Neural cell (in vitro differentiated cells): ENCODE data around the gene LCT. TPM values are rescaled to one million over a fixed set of nuclear protein-coding genes. Genes with fewer than 3 reads are reported as not detected.

Experiments
- H2AFZ ChIP-seq: fragments of 200-600, 300-800 bp; sonication (generic), shearing (Covaris generic); 2 replicates; pipeline ENCODE4 v1.6.0; 2014; ENCODE audit warnings: low read depth, mild to moderate bottlenecking, antibody characterized with exemption, low read length, moderate library complexity
- H3F3A ChIP-seq: fragments of 200-600 bp; shearing (Covaris generic); 2 replicates; pipeline ENCODE4 v1.6.1; 2016; ENCODE audit warnings: mild to moderate bottlenecking, moderate library complexity, mixed read lengths, antibody characterized with exemption, low read length; ENCODE audit not compliant: insufficient read depth, poor library complexity, severe bottlenecking
- H3K27ac ChIP-seq: fragments of 200-600, 300-800 bp; sonication (generic), shearing (Covaris generic); 2 replicates; pipeline ENCODE4 v1.5.1; 2014; ENCODE audit warnings: mild to moderate bottlenecking, low read length, moderate library complexity
- H3K27me3 ChIP-seq: fragments of 300-800, 200-600 bp; sonication (generic), shearing (Covaris generic); 2 replicates; pipeline ENCODE4 v1.6.0; 2014; ENCODE audit warnings: mild to moderate bottlenecking, low read depth, low read length, moderate library complexity; ENCODE audit not compliant: insufficient read depth
- H3K36me3 ChIP-seq: fragments of 300-800, 200-600 bp; sonication (generic), shearing (Covaris generic); 2 replicates; pipeline ENCODE4 v1.5.1; 2014; ENCODE audit warnings: mild to moderate bottlenecking, antibody characterized with exemption, low read length, moderate library complexity; ENCODE audit not compliant: insufficient read depth
- H3K4me2 ChIP-seq: fragments of 300-800, 200-600 bp; sonication (generic), shearing (Covaris generic); 2 replicates; pipeline ENCODE4 v1.6.0; 2014; ENCODE audit warnings: mild to moderate bottlenecking, low read length
- H3K4me3 ChIP-seq: fragments of 300-800, 200-600 bp; sonication (generic), shearing (Covaris generic); 2 replicates; pipeline ENCODE4 v1.5.1; 2014; ENCODE audit warnings: mild to moderate bottlenecking, low read length, moderate library complexity
- H3K79me2 ChIP-seq: fragments of 200-600 bp; shearing (Covaris generic); replicated peaks from 2 replicates; pipeline ENCODE4 v1.6.0; 2014; ENCODE audit warnings: mild to moderate bottlenecking, low read length, moderate library complexity; ENCODE audit not compliant: insufficient read depth
- H3K9ac ChIP-seq: fragments of 300-800, 200-600 bp; sonication (generic), shearing (Covaris generic); 2 replicates; pipeline ENCODE4 v1.6.1; 2016; ENCODE audit warnings: mild to moderate bottlenecking, low read length, mixed read lengths
- H3K9me2 ChIP-seq: fragments of 200-600 bp; shearing (Covaris generic); 2 replicates; pipeline ENCODE4 v1.6.1; 2016; ENCODE audit warnings: mild to moderate bottlenecking, low read length, mixed read lengths; ENCODE audit not compliant: insufficient read depth
- H3K9me3 ChIP-seq: fragments of 200-600, 300-800 bp; sonication (generic), shearing (Covaris generic); 2 replicates; pipeline ENCODE4 v1.6.1; 2016; ENCODE audit warnings: mild to moderate bottlenecking, mixed run types, low read length, moderate library complexity, mixed read lengths
- H4K20me1 ChIP-seq: fragments of 200-600 bp; shearing (Covaris generic); 2 replicates; pipeline ENCODE4 v1.6.1; 2016; ENCODE audit warnings: mild to moderate bottlenecking, mixed run types; ENCODE audit not compliant: insufficient read depth
- CTCF ChIP-seq: fragments of 450-650 bp; IDR thresholded peaks from 2 replicates; pipeline ENCODE4 v1.5.1; 2014; ENCODE audit warnings: antibody characterized with exemption, mild to moderate bottlenecking, moderate library complexity; ENCODE audit not compliant: poor library complexity, severe bottlenecking
- EP300 ChIP-seq: fragments of 450-650 bp; conservative IDR thresholded peaks from 2 replicates; pipeline ENCODE4 v1.6.1; 2014; ENCODE audit warnings: antibody characterized with exemption, mild to moderate bottlenecking, moderate library complexity; ENCODE audit not compliant: poor library complexity, severe bottlenecking
- EZH2 ChIP-seq: fragments of 200-600, 300-800 bp; shearing (Covaris generic), sonication (generic); IDR thresholded peaks from 2 replicates; pipeline ENCODE4 v1.6.1; 2014; ENCODE audit warnings: antibody characterized with exemption, low read length, borderline replicate concordance, mild to moderate bottlenecking; ENCODE audit not compliant: insufficient read depth, poor library complexity, severe bottlenecking
- MXI1 ChIP-seq: fragments of 450-650 bp; conservative IDR thresholded peaks from 2 replicates; pipeline ENCODE4 v1.6.1; 2014; ENCODE audit warnings: antibody characterized with exemption, mild to moderate bottlenecking; ENCODE audit not compliant: poor library complexity, severe bottlenecking
- POLR2AphosphoS5 ChIP-seq: IDR thresholded peaks from 2 replicates; pipeline ENCODE4 v1.6.1; 2012
- RAD21 ChIP-seq: fragments of 450-650 bp; conservative IDR thresholded peaks from 2 replicates; pipeline ENCODE4 v1.6.1; 2014; ENCODE audit warnings: antibody characterized with exemption, mild to moderate bottlenecking, moderate library complexity
- REST ChIP-seq: IDR thresholded peaks from 2 replicates; pipeline ENCODE4 v1.6.1; 2012; ENCODE audit warnings: borderline replicate concordance
- SMC3 ChIP-seq: fragments of 450-650 bp; conservative IDR thresholded peaks from 2 replicates; pipeline ENCODE4 v1.6.1; 2014; ENCODE audit warnings: antibody characterized with exemption, mild to moderate bottlenecking, moderate library complexity; ENCODE audit not compliant: poor library complexity
- TAF1 ChIP-seq: IDR thresholded peaks from 2 replicates; pipeline ENCODE4 v1.6.1; 2012; ENCODE audit warnings: low read depth
- polyA plus RNA-seq: library from polyadenylated mRNA; depleted of rRNA; stranded (reverse); fragments of >200 nt; gene quantifications from 2 replicates; pipeline ENCODE4 v1.2.3, GENCODE V29; 2014

LCT gene
- polyA plus RNA-seq, 1 donor from 2014 or later = not detected

- Histone ChIP-seq H3K79me2 (no peaks in the 10 kb centered on the region), H4K20me1 (no peaks in the 10 kb centered on the region), H3F3A (no peaks in the 10 kb centered on the region), H3K27ac (no peak overlapping the region), H3K36me3 (no peaks in the 10 kb centered on the region), H3K4me3 (no peak overlapping the region), H3K27me3 (no peaks in the 10 kb centered on the region), H3K9me3 (no peaks in the 10 kb centered on the region), H3K9ac (no peak overlapping the region), H2AFZ (no peak overlapping the region), H3K9me2 (no peaks in the 10 kb centered on the region), H3K4me2 (no peak overlapping the region)
- TF ChIP-seq EZH2 = no peak
- TF ChIP-seq SMC3 = no peak
- TF ChIP-seq CTCF = no peak
- no peak for TF ChIP-seq POLR2AphosphoS5
- TF ChIP-seq MXI1 = no peak
- no peak for TF ChIP-seq EP300
- TF ChIP-seq RAD21 = no peak
- no peak for TF ChIP-seq TAF1
- TF ChIP-seq REST = no peak
These were observed 19.0 kb downstream of the LCT start for GRCh38 chr2:135817951-135818350.

GRCh38 chr2:135817466-135817865 lies 19.5 kb downstream of the LCT start:
- Histone ChIP-seq H2AFZ (no peak overlapping the region), H3K27ac (no peak overlapping the region), H3K4me2 (no peak overlapping the region), H3K79me2 (no peaks in the 10 kb centered on the region), H4K20me1 (no peaks in the 10 kb centered on the region), H3K9ac (no peak overlapping the region), H3K36me3 (no peaks in the 10 kb centered on the region), H3K4me3 (no peak overlapping the region), H3K27me3 (no peaks in the 10 kb centered on the region), H3K9me2 (no peaks in the 10 kb centered on the region), H3F3A (no peaks in the 10 kb centered on the region), H3K9me3 (no peaks in the 10 kb centered on the region)
- TF ChIP-seq POLR2AphosphoS5 (no peak), EZH2 (no peak), SMC3 (no peak)

GRCh38 chr2:135815269-135815668 lies 21.7 kb downstream of the LCT start:
- Histone ChIP-seq H4K20me1 (no peaks in the 10 kb centered on the region), H3K9me3 (no peaks in the 10 kb centered on the region), H3K27me3 (no peaks in the 10 kb centered on the region), H3K79me2 (no peaks in the 10 kb centered on the region), H3K36me3 (no peaks in the 10 kb centered on the region), H3K9ac (no peak overlapping the region), H2AFZ (no peak overlapping the region), H3K27ac (no peak overlapping the region), H3K4me3 (no peak overlapping the region), H3K9me2 (no peaks in the 10 kb centered on the region), H3K4me2 (no peak overlapping the region), H3F3A (no peaks in the 10 kb centered on the region)
- TF ChIP-seq EP300 (no peak), CTCF (no peak), SMC3 (no peak), POLR2AphosphoS5 (no peak), REST (no peak), RAD21 (no peak), TAF1 (no peak), EZH2 (no peak)
